ENCODE data around the gene DCST1. TPM values are rescaled to one million over a fixed set of nuclear protein-coding genes. Genes with fewer than 3 reads are reported as not detected.

DCST1 gene
- polyA plus RNA-seq, 6 donors from 2014 or later = not detected

DNA sequence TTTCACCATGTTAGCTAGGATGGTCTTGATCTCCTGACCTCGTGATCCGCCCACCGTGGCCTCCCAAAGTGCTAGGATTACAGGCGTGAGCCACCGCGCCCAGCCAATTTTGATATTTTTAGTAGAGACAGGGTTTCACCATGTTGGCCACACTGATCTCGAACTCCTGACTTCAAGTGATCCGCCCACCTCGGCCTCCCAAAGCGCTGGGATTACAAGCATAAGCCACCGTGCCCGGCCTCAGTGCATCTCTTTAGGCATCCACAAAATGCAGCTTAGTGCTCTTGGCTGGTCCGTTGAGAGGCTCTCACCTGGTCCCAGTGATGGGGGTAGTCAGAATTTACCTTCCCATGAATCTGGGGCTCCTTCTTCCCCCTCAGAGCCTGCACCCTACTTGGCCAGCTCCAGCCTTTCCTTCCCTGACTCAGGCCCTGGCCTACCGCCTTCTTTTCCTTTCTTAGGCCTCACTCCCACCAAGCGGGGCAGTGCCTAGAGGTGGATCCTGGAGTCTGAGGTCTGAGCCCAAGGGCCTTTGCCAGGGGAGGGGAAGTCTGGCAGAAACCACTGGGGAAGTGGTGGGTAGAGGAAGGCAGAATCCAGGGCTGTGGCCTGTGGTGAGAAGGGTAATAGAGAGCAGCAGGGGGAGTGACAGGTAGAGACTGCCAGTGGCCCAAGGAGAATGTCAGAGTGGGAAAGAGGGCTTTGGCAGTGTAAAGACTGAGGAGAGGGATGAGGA is 36.5 kb upstream of the DCST1 start:
- Mint-ChIP-seq H3K9me3 (no peaks in the 10 kb centered on the region), H3K36me3 (no peaks in the 10 kb centered on the region), H3K4me1 (peaks cover 23 to 54% (median 25%) of the 10 kb centered on the region in 3 donors), H3K27me3 (no peaks in the 10 kb centered on the region), H3K27ac (peak overlapping the region in 1 of 6 donors; percentile 69), H3K4me3 (peak overlapping the region in 3 of 8 donors; percentile 12 to 47 (median 33))
- ATAC-seq (ENCODE audit: low read depth in 2 of 2) = no peak
- no peak for DNase-seq

DNA sequence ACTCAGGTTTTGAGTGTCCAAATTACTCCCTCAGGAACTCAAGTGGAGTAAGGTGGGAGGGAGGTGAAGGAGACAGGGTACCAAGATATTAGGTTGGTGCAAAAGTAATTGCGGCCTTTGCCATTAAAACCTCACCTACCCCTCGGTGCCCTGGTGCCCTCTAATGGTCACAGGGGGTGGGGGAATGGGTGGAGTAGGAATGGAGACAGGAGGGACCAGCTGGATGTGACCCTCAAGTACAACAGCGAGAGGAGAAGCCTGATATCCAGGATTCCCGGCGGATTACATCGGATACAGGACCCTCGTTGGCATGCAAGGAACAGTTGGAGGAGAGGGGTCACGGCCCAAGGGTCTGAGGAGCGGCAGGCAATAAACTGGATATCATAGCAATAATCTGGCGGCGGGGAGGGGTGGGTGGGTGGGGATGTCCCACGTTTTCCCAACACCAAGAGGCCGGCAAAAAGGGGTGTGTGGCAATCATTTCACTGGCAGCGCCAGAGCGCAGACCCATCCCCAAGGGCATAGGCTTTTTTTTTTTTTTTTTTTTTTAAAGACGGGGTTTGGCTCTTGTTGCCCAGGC is 35.3 kb upstream of the DCST1 start:
- DNase-seq = no peak
- peak overlapping the region in 4 of 6 donors; percentile 42 to 70 (median 54) for H3K27ac Mint-ChIP-seq
- no peaks in the 10 kb centered on the region for H3K27me3 Mint-ChIP-seq
- no peaks in the 10 kb centered on the region for H3K36me3 Mint-ChIP-seq
- H3K4me3 Mint-ChIP-seq = peak overlapping the region in 6 of 8 donors; percentile 25 to 96 (median 66)
- no peaks in the 10 kb centered on the region for H3K9me3 Mint-ChIP-seq
- H3K4me1 Mint-ChIP-seq = peaks cover 24 to 54% (median 25%) of the 10 kb centered on the region in 3 donors
- no peak for ATAC-seq (ENCODE audit: low read depth in 2 of 2)

DNA sequence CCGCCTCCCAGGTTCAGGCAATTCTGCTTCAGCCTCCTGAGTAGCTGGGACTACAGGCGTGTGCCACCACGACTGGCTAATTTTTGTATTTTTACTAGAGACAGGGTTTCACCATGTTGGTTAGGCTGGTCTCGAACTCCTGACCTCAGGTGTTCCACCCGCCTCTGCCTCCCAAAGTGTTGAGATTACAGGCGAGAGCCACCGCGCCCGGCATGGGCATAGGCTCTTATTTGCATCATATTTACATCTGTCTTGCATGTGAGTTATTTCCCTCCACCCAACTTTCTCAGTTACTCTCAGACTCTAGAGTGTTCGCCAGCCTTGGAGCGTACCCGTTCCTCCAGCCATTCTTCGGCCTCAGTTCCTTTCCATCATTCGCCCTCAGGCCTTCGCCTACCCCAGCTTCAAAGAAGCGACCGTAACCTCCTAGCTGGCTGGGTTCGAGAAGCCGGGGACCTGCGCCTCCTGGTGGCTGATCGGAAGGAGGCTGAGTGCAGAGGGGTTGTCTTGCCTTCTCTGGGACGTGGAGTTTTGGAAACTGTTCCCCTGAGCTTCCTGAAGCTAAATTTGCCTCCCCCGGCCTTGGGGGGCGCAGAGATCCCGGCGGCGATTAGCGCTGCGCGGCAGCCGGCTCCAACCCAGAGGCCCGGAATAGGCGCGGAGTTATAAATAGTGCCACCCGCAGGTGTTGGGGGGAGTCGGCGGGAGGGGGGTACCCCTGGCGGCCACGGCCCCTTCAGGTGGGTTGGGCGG is 34.6 kb upstream of the DCST1 start:
- Mint-ChIP-seq H3K9me3 (no peaks in the 10 kb centered on the region), H3K4me3 (peak overlapping the region; percentile 87 to 98 (median 94)), H3K27me3 (no peaks in the 10 kb centered on the region), H3K27ac (peak overlapping the region; percentile 49 to 88 (median 76)), H3K36me3 (no peaks in the 10 kb centered on the region), H3K4me1 (peaks cover 29 to 59% (median 31%) of the 10 kb centered on the region in 3 donors)
- ATAC-seq (ENCODE audit: low read depth in 2 of 2) = peak; percentile 11 to 13
- DNase-seq = peak; percentile 49

DNA sequence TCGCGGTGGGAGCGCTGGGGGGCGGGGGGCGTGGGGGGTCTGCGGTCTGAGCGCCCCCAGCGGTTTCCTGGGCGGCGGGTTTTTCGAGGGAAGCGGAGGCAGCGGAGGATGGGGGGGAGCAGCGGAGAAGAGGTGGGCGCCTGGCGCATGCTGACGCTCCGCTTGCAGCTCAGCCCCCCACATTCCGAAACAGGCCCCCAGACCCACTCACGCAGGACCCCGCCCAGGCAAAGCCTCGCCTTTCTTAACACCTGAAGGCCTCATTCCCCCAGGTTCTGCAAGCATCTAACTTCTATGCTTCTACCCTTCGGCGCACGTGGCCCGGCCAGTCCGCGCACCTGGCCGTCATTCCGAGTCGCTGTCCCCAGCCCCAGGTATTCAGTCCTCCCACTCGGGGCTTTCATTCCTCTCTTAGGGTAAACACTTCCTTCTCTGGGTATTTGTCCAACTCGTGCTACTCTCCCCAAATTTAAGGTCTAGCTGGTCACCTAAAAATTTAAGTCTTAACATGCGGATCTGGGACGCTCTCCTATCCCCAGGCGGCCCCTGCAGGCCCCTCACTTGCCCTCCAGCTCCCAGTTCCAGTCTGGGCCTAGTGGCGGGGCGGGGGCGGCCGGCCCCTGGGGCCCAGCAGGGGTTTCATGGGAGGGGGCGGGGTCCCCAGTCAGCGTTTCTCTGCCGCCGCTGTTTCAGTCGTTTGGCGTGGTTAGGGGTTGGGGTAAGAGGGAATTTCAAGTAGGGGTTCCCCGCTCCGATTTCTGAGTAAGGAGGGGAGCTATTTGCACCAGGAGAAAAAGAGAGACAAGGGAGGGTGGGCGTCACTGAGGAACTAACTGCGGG is 33.8 kb upstream of the DCST1 start:
- Mint-ChIP-seq H3K4me1 (peaks cover 35 to 59% (median 36%) of the 10 kb centered on the region in 3 donors), H3K36me3 (no peaks in the 10 kb centered on the region), H3K9me3 (no peaks in the 10 kb centered on the region), H3K27ac (peak overlapping the region; percentile 67 to 97 (median 91)), H3K27me3 (no peaks in the 10 kb centered on the region), H3K4me3 (peak overlapping the region; percentile 91 to 98 (median 95))
- DNase-seq (peak; percentile 33), ATAC-seq (ENCODE audit: low read depth in 2 of 2) (peak in 1 of 2 donors; percentile 7)

DNA sequence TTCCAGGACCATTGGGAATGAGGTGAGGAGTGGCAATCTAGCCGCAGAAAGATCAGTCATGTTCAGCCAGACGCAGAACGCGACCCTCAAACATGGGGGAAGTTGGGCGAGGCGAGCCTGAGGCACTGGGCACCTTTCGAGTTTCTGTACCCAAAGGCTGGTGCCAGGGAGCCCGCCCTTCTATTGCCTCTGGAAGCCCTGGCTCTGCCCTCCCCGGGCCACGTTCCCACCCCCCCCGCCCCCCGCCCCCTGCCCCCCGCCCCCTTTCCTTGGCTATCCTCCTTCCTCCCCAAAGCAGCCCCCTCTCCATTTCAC is 33.3 kb upstream of the DCST1 start:
- peaks cover 34 to 61% (median 39%) of the 10 kb centered on the region in 3 donors for H3K4me1 Mint-ChIP-seq
- peak overlapping the region; percentile 4 to 97 (median 91) for H3K27ac Mint-ChIP-seq
- H3K27me3 Mint-ChIP-seq = no peaks in the 10 kb centered on the region
- H3K9me3 Mint-ChIP-seq = no peaks in the 10 kb centered on the region
- H3K36me3 Mint-ChIP-seq = no peaks in the 10 kb centered on the region
- H3K4me3 Mint-ChIP-seq = peak overlapping the region; percentile 91 to 98 (median 95)
- DNase-seq = no peak
- ATAC-seq (ENCODE audit: low read depth in 2 of 2) = no peak

DNA sequence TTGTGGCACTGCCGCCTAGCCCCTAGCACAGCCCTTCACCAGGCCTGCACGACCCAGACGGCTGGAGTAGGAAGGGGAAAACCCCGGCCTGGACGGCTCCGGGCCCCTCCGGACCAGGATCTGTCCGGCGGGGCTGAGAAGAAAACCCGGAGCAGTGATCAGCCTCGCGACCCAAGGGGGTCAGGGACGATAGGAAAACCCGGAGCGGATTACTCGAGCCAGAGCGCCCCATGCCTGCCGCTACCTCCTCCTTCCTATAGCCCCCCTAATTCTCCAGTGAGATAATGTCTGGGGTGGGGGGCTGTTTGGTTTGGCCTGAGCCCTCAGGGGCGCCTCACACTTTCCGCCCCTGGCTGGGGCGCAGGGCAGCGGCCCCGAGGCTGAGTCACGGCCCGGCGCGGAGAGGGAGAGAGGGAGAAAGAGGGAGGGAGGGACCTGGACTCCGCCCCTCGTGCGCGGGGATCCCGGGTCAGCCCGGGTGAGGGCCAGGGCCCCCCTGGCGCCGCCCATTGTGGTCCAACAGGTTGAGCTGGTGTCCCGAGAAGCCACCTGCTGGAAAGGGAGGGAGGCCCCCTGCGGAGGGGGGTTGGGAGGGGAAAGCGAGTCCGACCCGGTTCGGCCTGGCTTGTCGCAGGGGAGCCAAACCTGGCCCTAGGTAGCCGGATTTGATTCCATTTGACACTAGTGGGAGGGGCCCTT is 32.7 kb upstream of the DCST1 start:
- Mint-ChIP-seq H3K4me3 (peak overlapping the region; percentile 91 to 98 (median 96)), H3K27me3 (no peaks in the 10 kb centered on the region), H3K9me3 (no peaks in the 10 kb centered on the region), H3K27ac (peak overlapping the region in 5 of 6 donors; percentile 76 to 94 (median 88)), H3K4me1 (peaks cover 40 to 63% (median 42%) of the 10 kb centered on the region in 3 donors), H3K36me3 (no peaks in the 10 kb centered on the region)
- DNase-seq (peak; percentile 75), ATAC-seq (ENCODE audit: low read depth in 2 of 2) (peak; percentile 17 to 20)

DNA sequence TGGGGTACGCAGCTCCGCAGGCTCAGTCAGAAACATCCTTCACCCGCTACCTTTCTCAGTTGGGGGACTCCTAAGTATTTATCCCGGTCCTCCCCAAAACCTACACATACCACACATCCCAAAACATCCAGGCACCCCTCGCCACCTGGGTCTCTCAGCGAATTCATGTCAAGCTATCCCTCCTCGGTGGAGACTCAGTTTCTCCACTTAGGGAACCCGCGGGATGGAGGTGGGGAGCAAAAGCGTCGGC is 32.3 kb upstream of the DCST1 start:
- peaks cover 44 to 63% (median 46%) of the 10 kb centered on the region in 3 donors for H3K4me1 Mint-ChIP-seq
- no peaks in the 10 kb centered on the region for H3K27me3 Mint-ChIP-seq
- H3K27ac Mint-ChIP-seq = peak overlapping the region in 5 of 6 donors; percentile 76 to 94 (median 88)
- peak; percentile 62 for DNase-seq
- H3K9me3 Mint-ChIP-seq = no peaks in the 10 kb centered on the region
- H3K36me3 Mint-ChIP-seq = no peaks in the 10 kb centered on the region
- ATAC-seq (ENCODE audit: low read depth in 2 of 2) = no peak
- peak overlapping the region; percentile 88 to 98 (median 96) for H3K4me3 Mint-ChIP-seq

DNA sequence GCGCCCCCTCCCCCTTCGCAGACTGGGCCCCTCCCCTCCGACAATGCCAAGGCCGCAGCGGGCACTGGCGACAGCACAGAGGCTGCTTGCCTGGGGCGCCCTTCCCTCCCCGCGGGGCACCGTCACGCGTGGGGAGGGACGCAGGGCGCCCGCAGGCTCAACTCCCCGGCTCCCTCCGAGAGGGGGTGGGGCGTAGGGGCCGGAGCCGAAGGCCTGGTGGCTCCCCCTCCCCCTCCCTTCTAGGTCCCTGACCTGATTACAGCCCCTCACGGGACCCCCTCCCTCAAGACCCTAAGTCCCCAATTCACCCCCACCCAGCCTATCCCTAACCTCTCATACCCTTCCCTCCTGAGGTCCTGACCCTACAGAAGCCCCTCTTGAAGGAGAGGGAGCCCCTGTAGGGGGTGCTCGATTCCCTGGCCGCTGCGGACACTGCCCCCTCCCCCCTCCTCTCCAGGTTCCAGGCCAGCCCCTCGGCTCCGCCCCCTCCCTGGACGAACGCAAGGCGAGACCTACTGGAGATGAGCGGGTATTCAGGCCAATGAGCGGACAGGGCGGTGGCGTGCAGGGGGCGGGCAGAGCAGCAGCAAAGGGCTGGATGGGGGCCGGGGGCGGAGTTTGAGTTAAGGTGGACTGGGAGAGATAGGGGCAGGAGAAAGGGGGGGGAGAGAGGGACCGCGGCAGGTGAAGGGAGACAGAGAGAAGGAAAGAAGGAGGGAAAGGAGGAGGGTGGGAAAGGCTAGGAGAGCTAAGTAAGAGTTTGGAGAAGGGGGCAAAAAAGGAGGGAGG is 31.8 kb upstream of the DCST1 start:
- Mint-ChIP-seq H3K4me3 (peak overlapping the region; percentile 91 to 98 (median 96)), H3K4me1 (peaks cover 49 to 68% (median 51%) of the 10 kb centered on the region in 3 donors), H3K27ac (peak overlapping the region; percentile 88 to 96 (median 94)), H3K9me3 (no peaks in the 10 kb centered on the region), H3K36me3 (no peaks in the 10 kb centered on the region), H3K27me3 (no peaks in the 10 kb centered on the region)
- ATAC-seq (ENCODE audit: low read depth in 2 of 2) (peak; percentile 74 to 75), DNase-seq (peak; percentile 97)

DNA sequence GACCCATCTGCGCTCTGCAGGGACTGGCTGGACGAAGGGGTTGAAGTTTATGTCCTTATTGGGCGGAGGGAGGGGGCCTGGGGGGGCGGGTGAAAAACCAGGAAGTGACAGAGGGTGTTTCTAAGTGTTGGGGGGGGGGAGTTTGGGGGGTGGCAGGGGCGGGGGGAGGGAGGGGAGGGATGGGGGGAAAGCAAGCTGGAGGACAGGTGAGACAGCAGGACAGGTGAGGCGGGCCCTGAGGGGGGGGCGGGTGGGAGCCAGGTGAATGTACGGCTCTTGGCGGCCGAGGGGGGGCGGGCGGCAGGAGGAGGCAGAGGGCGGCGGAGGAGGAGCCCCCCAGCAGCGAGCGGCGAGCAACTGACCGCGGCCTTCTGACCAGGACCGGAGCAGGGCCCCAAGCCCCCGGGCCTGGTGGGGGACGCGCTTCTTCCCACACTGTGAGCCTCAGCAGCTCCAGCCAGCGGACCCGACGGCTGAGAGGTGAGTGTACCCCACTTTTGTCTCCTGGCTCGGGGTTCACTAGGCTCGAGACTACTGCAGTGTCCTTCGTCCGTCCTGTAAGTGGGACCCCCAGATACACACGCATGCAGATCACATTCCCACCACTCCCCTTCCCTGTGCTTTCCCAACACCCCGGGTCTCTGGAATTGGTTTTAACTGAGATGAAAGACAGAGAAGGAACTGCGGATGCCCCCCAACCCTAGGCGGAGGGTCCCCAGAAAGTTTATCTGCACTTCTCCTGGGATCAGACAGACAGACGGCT is 31.0 kb upstream of the DCST1 start, which contains the start of gene ZBTB7B:
Gene ZBTB7B (plus strand): TSS at position 339 of the 763 bp plus-strand sequence. CDS start 11,859 bp downstream, outside the sequence.
- ATAC-seq (ENCODE audit: low read depth in 2 of 2) = peak; percentile 5 to 6
- H3K4me1 Mint-ChIP-seq = peaks cover 48 to 69% (median 57%) of the 10 kb centered on the region in 3 donors
- H3K27me3 Mint-ChIP-seq = no peaks in the 10 kb centered on the region
- no peaks in the 10 kb centered on the region for H3K9me3 Mint-ChIP-seq
- H3K36me3 Mint-ChIP-seq = no peaks in the 10 kb centered on the region
- H3K27ac Mint-ChIP-seq = peak within 1 kb of the TSS; percentile 89 to 98 (median 95)
- peak within 1 kb of the TSS; percentile 94 to 98 (median 96) for H3K4me3 Mint-ChIP-seq
- no peak for DNase-seq

DNA sequence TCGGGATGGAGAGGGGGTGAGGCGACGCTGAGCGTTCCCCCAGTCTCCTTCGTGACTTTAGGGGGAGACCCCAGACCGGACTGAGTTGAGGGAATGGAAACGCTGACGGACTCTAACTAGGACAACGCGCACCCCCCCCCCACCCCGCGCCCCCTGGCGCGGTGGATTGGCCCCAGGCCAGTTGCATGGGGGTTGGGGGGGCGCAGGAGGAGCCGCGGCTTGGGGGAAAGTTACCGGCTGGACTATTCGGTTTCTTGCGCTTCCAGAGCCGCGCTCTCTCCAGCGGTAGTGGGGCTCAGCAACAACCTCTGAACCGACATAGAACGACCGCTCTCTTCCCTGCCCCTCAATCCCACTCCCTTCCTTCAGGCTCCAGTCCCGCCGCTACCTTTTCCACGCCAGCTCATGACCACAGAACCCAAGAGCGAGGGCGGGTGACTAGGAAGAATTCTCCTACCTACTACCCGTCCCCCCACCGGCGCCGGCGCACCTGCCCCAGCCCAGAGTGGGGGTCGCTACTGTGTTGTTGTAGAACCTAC is 30.3 kb upstream of the DCST1 start:
- Mint-ChIP-seq H3K9me3 (no peaks in the 10 kb centered on the region), H3K27me3 (no peaks in the 10 kb centered on the region), H3K4me3 (peak overlapping the region; percentile 94 to 98 (median 96)), H3K27ac (peak overlapping the region; percentile 72 to 98 (median 91)), H3K4me1 (peaks cover 47 to 70% (median 56%) of the 10 kb centered on the region in 3 donors), H3K36me3 (no peaks in the 10 kb centered on the region)
- no peak for DNase-seq
- ATAC-seq (ENCODE audit: low read depth in 2 of 2) = no peak

DNA sequence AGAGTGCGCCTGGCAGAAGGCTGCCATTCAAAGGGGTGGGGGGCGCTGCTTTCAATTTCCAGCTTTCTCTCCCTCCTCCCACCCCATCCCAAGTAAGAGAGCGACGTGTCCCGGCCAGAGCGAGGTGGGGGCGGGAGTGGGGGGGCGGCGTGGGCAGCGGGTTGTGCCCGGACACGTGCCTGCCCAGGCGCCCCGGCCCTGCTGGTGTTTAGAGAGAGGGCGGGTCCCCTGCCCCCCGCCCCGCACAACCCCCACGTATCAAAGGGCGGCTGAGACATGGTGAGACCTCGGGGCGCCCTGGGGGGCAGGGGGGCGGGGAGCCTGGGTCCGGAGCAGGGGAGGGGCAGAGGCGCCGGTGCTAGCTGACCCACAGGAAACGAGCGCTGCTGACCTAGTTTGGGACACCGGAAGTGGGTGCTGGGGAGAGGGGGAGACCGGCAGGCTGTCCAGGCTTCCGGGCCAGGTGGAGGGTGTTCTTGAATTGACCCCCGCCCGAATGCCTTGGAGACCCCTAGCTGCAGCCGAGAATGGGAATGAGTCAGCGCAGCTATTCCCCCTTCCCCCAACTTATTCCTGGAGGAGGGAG is 29.8 kb upstream of the DCST1 start:
- Mint-ChIP-seq H3K27me3 (no peaks in the 10 kb centered on the region), H3K36me3 (no peaks in the 10 kb centered on the region), H3K9me3 (no peaks in the 10 kb centered on the region), H3K4me1 (peaks cover 50 to 72% (median 55%) of the 10 kb centered on the region in 3 donors), H3K27ac (peak overlapping the region in 5 of 6 donors; percentile 72 to 98 (median 93)), H3K4me3 (peak overlapping the region; percentile 94 to 98 (median 96))
- ATAC-seq (ENCODE audit: low read depth in 2 of 2) = no peak
- DNase-seq = no peak

Data from naive B cell (primary cell).